MV-4-11 (cell line): Measurements from ENCODE around the gene ABCF2.

Experiments
- DNase-seq: peaks from one replicate; lab custom pipeline; 2025; lab: John Stamatoyannopoulos, UW

Gene ABCF2

DNA sequence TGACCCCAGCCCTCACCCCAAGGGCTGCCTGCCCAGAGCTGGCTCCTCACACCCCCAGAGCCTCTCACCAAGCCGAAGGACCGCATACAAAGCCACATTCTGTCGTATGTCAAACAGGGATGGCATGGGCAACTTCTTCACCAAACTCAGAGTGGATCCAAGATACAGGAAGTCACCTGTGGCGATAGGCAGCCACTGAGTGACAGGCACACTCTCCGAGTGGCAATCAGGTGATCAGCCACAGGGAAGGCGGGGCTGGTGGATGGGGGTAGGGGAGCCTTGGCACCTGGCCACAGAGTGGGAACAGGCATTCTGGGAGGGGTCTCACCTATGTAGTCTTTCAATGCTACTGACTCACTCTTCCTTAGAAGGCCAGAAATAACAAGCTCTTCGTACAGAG, 32.8 kb downstream of the ABCF2 start:
- DNase-seq = no peak

DNA sequence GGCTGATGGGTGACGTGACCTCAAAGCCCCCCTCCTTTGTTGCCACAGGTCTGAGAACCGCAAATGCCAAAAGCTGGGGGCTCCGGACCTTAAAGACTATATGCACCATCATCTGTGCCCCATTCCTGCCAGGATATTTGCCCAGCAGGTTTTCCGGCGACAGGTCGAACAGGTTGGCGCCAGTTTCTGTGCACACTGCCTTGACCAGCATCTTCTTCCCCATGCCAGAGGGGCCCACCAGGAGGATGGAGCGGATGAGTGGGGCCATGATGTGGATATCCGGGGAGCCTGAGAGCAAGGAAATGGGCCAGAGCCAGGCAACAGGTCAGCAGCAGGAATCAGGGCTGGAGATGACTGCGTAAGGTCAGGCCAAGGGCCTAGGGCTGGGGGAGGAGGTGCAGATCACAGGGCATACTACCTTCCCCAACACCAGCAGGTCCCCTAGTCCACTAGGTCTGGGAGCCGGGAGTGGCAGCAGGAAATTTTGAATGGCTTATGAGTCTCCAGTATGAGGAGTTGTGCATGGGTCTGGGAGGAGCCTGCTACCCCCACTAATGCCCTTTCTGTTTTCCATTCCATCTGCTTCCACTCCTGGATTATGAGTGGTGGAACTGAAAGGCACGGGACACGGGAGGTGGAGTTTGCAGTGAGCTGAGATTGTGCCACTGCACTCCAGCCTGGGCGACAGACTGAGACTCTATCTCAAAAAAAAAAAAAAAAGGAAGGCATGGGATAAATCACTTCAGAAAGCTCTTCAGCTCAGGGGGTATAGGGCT, 33.6 kb downstream of the ABCF2 start:
- no peak for DNase-seq

DNA sequence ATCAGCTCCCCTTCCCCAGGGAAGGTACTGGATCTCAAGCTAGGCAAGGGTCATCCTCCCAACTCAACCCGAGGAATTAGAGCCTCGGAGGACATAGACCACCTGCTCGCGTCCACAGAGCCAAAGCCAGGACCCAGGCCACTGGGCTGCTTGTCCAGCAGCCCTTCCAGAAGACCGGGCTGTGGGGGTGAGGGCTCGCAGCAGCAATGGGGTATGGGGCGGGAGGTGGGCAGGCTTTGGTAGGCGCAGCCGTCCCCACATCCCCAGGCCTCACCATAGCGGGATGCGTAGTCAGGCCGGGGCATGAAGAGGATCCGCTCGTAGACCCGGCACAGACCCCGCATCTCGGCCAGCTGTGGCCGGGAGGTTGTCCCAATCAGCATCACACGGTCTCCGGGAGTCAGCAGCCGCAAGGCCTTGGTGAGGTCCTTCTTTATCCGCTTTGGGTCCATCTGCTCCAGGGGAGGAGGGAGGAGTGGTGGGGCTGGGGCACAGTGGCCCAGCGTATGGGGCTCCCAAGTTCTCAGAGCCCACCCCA, 34.9 kb downstream of the ABCF2 start:
- DNase-seq = no peak

DNA sequence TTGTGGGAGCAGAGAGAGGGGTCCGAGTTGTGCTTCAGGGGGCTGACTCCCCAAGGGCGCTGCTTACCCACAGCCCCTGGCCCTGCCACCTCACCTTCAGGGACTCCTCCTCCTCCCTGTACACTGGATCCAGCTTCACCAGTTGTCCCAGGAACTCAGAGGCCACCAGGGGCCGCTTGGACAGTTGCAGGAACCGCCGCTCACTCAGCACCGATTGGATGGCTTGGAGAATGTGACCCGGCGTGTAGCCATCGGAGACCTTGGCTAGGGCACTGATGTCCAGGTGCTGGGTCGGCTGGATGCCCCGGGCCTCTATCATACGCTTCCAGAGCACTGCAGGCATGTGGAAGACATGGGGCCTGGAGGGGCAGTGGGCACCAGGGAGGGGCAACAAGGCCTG, 35.5 kb downstream of the ABCF2 start:
- DNase-seq = no peak

DNA sequence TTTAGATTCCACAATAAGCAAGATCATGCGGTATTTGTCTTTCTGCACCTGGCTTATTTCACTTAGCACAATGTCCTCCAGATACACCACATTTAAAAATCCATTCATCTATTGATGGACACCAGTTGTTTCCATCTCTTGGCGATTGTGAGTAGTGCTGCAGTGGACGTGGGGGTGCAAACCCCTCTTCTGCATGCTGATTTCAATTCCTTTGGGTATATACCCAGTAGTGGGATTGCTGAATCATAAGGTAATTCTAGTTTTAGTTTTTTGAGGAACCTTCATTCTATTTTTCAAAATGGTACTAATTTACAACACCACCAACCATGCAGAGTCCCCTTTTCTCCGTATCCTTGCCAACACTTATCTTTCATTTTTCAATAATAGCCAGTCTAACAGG, 38.0 kb downstream of the ABCF2 start:
- no peak for DNase-seq

DNA sequence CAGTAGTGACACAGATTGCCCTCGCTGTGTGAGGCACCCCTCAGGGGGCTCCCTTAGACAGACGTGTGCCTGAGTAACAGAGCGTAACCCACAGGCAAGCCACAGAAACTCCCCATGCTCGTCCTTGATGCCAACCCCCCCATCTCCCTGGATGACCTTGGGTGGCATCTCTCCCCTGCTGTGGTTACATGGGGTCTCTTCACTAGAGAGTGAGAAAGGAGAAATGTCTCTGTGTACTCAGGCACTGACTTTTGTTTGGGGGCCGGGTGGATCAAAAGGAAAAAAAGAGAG, 38.8 kb downstream of the ABCF2 start:
- DNase-seq = no peak

DNA sequence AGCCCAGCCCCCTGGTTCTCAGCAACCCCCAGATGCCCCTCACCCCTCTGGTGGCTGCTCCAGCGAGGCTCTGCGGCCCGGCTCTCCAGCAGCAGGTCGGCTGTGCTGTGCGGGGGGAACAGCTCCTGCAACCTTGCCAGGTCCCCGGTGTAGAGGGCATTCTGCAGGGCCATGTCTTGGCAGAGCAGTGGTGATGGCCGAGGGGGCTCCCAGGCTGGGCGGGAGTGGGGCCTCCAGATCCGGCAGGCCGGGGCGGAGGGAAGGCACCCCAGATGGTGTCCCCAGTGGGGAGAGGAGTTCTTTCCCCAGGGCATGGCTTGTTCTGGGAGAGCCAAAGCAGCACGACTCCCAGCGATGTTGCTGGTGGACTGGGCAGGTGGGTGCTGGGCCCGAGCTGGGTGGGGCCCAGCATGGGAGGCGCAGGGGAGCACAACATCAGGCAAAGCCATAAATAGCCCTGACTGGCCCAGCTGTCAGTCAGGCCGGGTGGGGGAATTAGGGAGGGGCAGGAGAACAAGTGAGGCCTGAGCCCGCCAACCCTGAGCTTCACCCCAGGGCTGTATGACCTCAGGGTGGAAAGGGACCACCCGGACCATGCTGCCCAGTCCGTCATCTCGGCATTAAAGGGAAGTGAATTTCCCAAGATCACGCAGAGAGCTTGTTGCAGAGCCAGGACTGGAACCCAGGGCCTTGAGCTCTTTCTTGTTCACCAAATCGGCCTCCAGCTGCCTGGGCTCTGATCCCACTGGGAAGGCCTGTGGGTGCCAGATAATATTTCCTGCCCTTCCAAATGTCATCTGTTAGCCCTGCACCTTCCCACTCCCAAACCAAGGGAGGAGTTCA, 39.4 kb downstream of the ABCF2 start:
- no peak for DNase-seq

DNA sequence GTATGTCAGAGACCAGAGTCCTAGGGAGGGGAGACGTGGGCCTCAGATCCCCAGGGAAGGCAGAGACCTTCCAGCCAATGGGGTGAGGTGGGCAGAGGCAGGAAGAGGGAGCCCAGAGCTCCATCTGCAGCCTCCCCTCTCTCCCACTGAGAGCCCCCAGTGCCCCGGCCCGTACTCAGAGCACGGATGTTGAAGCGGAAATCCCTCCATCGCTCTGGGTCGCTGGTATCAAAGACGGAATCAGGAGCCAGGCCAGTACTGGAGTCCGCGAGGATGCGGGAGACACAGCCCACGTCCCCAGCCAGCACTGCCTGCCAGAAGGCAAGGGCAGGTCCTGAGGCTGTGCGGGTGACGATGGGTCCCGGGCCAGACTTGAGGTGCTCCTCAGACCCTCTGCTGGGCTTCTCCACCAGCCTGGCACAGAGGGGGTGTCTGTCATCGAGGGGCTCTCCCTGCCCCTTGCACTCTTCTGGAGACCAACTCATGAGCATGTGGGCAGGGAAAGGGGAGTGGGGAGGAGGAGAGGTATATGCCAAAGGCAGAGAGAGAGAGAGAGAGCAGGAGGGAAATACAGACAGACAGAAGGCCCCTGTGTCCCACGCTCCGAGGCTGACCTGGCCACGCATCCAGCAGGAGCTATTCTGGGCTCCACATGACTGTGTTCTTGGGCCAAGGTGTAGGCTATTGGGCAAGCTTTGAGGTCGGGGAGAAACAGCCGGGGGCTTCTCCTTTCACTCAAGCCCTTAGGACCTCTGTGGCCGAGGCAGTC, 40.2 kb downstream of the ABCF2 start, which contains the start of gene ASB10:
TSS of gene ASB10 (minus strand) at position 611 of the 769 bp plus-strand sequence. CDS start at position 491, 120 bp downstream.
- no peak for DNase-seq

DNA sequence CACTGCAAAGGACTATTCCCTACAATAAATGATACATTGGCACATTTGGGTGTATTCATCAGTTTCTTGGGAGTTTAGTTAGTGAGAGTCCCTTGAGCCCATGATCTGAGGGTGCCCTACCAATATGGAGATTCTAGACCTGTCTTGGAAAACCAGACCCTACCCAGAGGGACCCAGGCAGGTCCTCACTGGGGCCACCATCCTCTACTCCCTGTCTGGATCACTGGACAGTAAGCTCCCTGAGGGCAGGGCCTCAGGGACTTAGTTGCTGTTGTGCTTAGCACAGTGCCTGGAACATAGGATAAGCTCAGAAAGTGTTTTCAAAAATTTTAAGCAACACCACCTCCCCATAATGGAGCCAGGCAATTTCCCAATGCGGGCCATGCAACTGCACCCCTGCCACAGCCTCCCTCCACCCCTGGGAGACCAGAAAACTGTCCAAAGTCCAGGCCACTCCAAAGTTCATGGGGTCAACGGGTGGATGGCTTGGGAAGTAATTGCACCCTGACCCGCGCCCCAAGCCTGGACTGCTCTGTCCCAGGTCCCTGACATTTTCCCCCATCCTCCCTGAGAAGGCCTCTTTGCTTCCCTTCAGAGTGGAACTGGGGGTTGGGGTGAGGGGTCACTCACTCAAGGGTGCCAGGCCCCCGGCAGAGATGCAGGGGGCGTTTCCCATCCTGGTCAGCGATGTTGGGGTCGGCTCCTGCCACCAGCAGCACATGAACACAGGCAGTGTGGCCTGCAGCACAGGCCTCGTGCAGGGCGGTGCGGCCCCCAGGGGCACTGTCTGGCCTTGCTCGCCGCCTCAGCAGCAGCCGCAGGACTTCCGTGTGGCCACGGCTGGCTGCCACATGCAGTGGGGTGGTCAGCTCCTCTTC, 41.0 kb downstream of the ABCF2 start:
- DNase-seq = no peak

DNA sequence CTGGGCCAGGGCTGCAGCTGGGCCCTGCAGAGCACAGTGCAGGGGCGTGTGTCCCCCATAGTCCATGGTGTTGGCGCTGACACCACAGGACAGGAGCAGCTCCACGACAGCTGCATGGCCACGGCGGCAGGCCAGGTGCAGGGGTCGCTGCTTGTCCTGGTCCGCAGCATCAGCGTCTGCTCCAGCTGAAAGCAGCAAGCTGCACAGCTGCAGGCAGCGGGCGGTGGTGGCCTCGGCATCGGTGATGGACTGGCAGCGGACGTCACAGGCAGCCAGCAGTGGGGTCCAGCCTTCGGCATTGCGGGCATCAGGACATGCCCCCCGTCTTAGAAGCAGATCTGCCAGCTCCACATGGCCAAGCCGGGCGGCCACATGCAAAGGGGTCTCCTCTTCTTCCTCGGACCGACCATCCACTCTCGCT, 46.0 kb downstream of the ABCF2 start:
- no peak for DNase-seq

DNA sequence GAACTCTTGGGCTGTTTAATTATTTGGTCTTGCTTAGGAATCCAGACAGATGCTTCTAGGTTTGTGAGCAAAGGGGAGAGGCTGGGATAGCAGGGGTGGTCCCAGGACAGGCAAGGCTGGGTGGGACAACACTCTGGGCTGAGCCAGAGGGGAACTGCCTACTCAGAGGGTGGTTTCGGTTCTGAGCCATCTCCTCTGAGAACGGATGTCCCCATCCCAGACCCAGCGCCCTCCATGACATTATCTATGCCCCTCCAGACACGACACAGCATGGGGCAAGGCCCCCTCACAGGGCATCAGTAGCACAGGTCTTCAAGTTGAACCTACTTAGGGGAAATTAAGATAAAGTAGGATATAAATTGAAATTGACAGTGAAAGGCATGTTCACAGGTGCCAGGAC, 47.1 kb downstream of the ABCF2 start:
- no peak for DNase-seq

DNA sequence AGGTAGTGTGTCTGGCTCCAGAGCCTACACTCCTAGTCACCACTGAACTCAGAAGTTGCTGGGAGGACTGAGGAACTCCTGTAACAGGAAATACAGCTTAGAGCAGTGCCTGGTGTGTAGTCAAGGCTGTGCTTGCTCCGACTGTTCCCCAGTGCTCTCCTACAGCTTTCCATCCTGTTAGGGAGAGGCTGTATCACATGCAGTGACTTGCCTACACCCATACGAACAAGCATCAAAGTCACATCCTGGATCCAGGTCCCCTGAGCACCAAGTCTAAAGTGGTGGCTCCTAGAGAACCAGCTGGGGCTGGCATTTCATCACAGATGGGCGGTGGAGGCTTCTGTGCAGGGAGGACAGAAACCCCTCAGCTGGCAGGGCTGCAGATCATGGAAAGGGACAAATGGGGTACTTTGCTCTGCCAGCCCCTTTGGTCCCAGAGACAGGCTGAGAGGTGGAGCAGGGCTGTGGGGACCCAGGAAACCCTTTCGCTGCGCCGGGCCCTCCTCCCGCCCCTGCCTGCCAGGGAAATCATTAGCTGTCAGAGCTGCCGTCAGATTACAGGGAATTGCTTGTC, 47.6 kb downstream of the ABCF2 start:
- no peak for DNase-seq

DNA sequence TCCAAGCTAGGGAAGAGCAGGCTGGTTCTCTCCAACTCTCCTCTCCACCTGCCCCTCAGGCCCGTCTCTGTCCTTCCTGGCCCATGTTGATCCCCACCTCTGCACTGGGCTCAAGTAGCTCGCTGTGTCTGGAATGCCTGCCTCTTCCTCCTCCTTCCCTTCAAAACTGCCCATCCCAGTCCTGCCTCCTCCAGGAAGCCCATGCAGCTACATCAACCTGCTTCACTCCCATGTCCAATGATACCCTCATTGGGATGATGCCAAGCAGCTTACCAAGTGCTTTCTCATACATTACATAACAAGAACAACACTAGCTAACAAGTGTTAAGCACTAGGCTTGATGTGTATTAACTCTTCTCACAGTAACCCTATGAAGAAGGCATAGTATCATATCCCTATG, 48.2 kb downstream of the ABCF2 start:
- DNase-seq = no peak

DNA sequence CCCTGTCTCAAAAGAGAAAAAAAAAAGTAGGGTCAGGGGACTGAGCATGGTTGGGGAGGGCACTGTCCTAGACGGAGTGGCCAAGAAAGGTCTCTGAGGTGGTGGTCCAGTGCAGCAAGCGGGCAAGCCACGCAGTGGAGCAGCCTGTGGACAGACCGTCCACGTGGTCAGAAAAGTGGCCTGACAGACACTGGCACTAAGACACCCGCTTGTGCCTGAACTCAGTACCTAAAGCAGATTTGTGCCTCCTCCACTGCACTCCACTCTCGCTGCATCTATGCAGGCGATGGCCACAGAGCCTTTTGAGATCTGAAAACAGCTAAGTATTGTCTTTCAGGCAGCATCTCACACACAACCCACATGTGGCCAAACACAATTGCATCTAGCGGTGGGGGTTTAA, 48.8 kb downstream of the ABCF2 start:
- DNase-seq = no peak

DNA sequence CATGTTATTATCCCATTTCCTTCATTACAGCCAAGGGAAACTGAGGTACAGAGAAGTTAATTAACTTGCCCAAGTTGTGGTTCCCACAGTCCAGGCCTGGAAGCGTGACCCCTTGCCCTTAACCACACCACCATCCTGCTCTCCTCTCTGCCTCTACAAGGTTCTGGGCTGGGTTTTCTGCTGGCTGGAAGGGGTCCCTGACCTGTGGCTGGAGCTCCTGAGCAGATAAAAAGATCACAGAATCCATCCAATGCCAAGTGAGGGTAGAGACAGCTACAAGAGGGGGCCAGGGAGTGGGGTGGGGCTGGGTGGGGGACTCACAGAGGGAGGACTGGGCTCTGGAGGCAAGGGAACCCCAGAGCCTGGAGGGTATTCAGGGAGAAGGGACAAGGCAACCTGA, 49.7 kb downstream of the ABCF2 start:
- no peak for DNase-seq

DNA sequence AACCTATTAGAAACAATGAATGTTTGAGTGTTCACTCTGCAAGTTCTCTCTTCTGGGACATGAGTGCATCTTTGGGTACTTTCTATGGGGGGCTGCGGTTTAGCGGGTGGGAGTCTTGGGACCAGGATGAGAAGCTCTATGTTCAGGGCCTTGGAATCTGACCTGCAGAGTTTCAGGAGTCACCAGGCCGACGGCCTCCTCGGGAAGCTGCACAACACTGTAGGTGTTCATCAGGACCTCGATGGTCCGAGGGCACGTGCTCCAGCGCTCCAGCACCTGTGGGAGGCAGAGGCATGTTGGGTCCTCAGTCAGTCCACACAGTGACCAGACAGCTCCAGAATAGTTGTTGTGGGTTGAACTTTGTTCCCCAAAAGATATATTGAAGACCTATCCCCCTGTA, 50.6 kb downstream of the ABCF2 start:
- no peak for DNase-seq

DNA sequence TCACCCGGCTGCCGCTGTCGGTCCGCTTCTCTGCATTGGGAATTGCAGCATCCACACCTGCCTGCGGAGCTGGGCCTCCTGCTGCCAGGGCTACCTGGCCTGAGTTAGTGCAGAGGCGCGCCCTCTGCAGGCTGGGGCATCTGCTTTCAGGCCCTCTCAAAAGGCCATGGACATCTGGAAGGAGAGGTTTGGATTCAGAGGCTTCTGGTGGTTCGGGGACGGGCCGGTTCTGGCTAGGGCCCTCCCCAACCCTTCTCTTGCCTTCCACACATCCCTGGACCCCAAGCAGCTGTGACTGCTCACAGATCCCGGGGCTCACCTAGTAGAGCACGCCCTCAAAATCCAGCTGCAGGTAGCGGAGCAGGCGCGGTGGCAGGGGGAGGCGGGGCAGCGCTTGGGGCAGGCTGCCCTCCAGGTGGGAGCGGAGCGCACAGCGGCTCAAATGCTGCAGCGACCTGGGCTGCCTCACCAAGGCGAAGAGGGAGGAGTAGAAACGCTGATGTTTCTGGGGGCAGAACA, 51.2 kb downstream of the ABCF2 start:
- DNase-seq = no peak

DNA sequence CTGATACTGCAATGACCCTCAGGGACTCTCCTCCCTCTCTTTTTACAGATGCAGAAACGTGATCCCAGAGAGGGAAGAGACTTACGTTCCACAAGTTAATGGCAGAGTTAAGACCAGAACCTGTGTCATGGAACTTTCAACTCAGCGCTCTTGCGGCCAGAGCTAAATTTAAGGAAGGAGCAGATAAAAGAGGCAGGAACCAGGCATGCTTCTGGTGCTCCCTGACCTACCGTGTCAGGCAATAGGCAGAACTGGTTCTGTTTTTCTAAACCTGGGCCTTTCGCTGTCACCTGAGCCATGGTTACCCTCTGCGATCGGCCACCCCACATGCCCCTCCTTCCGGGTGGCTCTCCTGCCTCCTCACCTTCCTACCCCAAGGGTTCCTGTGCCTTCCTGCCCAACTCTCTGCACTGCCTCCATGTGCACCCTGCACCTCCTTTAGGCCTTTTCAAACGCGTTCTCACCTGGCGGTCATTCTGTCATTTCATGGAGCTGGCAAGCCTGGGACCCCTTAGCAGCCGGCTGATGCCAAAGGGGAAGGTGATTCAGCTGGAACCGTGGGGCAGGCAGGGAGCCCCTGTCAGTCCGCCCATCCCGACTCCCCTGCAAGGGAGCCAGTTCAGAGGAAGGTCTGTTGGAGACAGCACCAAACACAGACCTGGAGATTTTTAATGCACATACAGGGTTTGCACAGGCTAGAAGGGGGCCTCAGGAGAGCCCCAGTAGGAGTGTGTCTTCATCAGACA, 51.8 kb downstream of the ABCF2 start:
- no peak for DNase-seq

DNA sequence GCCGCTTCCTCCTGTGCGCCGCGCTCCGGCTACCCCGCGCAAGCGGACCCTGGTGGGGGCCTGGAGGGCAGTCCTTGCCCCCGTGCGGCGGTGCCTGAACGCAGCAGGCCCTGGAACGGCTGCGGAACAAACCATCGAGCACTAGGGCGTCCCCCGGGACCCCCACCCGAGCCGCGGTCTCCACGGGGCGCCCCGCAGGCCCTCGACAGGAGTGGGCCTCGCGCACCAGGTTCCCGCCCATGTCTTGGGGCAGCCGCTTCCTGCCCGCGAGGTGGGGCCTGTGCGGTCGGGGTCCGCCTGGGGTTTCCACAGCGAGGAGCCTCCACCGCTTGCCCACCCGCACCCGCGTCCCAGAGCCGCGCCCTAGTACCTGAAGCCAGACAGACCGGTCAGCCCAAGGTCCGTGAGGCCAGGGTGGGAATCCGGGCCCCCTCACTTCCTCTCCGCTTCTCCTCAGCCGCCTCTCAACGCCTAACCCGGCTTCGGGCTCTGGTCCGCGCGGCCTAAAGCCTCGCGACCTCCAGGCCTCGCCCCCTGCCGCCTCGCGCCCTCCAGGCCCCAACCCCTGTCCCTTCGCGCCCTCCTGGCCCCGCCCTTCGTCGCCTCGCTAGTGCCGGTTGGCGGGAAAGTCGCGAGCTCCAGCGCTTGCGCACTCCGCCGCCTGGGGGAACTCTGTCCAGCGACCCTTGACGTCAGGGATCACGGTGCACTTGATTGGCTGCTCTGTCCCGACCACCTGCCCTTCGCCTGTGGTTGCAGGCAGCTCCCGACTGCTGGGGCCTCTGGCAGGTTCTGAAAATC, 52.6 kb downstream of the ABCF2 start:
- DNase-seq = no peak
